ENCODE data around the gene LGR5. TPM values are rescaled to one million over a fixed set of nuclear protein-coding genes. Genes with fewer than 3 reads are reported as not detected.

Gene LGR5
- total RNA-seq, 1 experiment from 2014 or later: not detected

GRCh38 chr12:71605039-71605438, 165.4 kb downstream of the LGR5 start:
- H3K79me2 ChIP-seq (ENCODE audit: low read depth): no peaks in the 10 kb centered on the region
- H3F3A ChIP-seq (ENCODE audit: insufficient read depth, low read depth): peaks cover 4% of the 10 kb centered on the region; the same call in 1 of the 2 replicates
- no peaks in the 10 kb centered on the region for H4K20me1 ChIP-seq (ENCODE audit: insufficient read depth)
- H3K27me3 ChIP-seq (ENCODE audit: insufficient read depth, low read depth): no peaks in the 10 kb centered on the region
- H3K9me3 ChIP-seq (ENCODE audit: insufficient read depth, low read depth): no peaks in the 10 kb centered on the region
- TF ChIP-seq EZH2 (IDR thresholded peaks at IDR 0.05; ENCODE audit: low read depth) (no peak), CTCF (conservative IDR thresholded peaks at IDR 0.05) (no peak)
- no peak overlapping the region for H3K4me2 ChIP-seq
- no peak overlapping the region for H3K27ac ChIP-seq
- H3K36me3 ChIP-seq (ENCODE audit: low read depth): peaks cover 9% of the 10 kb centered on the region; the same call in 1 of the 2 replicates
- H2AFZ ChIP-seq: no peak overlapping the region
- ChIA-PET CTCF (no interaction called here), POLR2A (ENCODE audit: unreplicated experiment) (interaction anchor here (0.9 kb wide), 1 partner anchor 25 kb away, joined by 4 read pairs; no protein-coding TSS in a partner anchor)
- no TSS peak for BruUV-seq (replicated peaks)
- no peak for DNase-seq
- no peaks in the 10 kb centered on the region for H3K4me1 ChIP-seq (replicated peaks; ENCODE audit: insufficient read depth)
- H3K9me2 ChIP-seq (ENCODE audit: insufficient read depth): no peaks in the 10 kb centered on the region
- intact Hi-C loops (cut with micrococcal nuclease; ENCODE audit: unreplicated experiment): no loop called here
- H3K4me3 ChIP-seq: no peak overlapping the region

- no peak for TF ChIP-seq CTCF (conservative IDR thresholded peaks at IDR 0.05)
- TF ChIP-seq EZH2 (IDR thresholded peaks at IDR 0.05; ENCODE audit: low read depth): no peak
- H3K4me1 ChIP-seq (replicated peaks; ENCODE audit: insufficient read depth): no peaks in the 10 kb centered on the region
- POLR2A ChIA-PET (ENCODE audit: unreplicated experiment): no interaction called here
- H3K4me2 ChIP-seq: no peak overlapping the region
- DNase-seq: no peak
- no peaks in the 10 kb centered on the region for H3K9me2 ChIP-seq (ENCODE audit: insufficient read depth)
- no TSS peak for BruUV-seq (replicated peaks)
- H3K9me3 ChIP-seq (ENCODE audit: insufficient read depth, low read depth): no peaks in the 10 kb centered on the region
- no peak overlapping the region for H3K27ac ChIP-seq
- no peak overlapping the region for H3K4me3 ChIP-seq
- no peaks in the 10 kb centered on the region for H3K27me3 ChIP-seq (ENCODE audit: insufficient read depth, low read depth)
- H2AFZ ChIP-seq: no peak overlapping the region
- H3K36me3 ChIP-seq (ENCODE audit: low read depth): peaks cover 33% of the 10 kb centered on the region; the same call in 1 of the 2 replicates
- intact Hi-C loops (cut with micrococcal nuclease; ENCODE audit: unreplicated experiment): no loop called here
- H3K79me2 ChIP-seq (ENCODE audit: low read depth): no peaks in the 10 kb centered on the region
- CTCF ChIA-PET: no interaction called here
- peaks cover 4% of the 10 kb centered on the region; the same call in 1 of the 2 replicates for H3F3A ChIP-seq (ENCODE audit: insufficient read depth, low read depth)
- H4K20me1 ChIP-seq (ENCODE audit: insufficient read depth): no peaks in the 10 kb centered on the region
Observed at GRCh38 chr12:71607494-71608330, 168.1 kb downstream of the LGR5 start.

- no peak for TF ChIP-seq EZH2 (IDR thresholded peaks at IDR 0.05; ENCODE audit: low read depth)
- TF ChIP-seq CTCF (conservative IDR thresholded peaks at IDR 0.05): no peak
- Histone ChIP-seq H4K20me1 (ENCODE audit: insufficient read depth) (peaks cover 5% of the 10 kb centered on the region; the same call in 1 of the 2 replicates), H3K79me2 (ENCODE audit: low read depth) (no peaks in the 10 kb centered on the region), H3K4me1 (replicated peaks; ENCODE audit: insufficient read depth) (no peaks in the 10 kb centered on the region), H3K27ac (no peak overlapping the region), H3K9me2 (ENCODE audit: insufficient read depth) (no peaks in the 10 kb centered on the region), H3K27me3 (ENCODE audit: insufficient read depth, low read depth) (no peaks in the 10 kb centered on the region), H3K9me3 (ENCODE audit: insufficient read depth, low read depth) (no peaks in the 10 kb centered on the region), H2AFZ (no peak overlapping the region), H3K36me3 (ENCODE audit: low read depth) (peaks cover 47% of the 10 kb centered on the region), H3K4me2 (no peak overlapping the region), H3F3A (ENCODE audit: insufficient read depth, low read depth) (no peaks in the 10 kb centered on the region; the same call in none of the 2 replicates), H3K4me3 (no peak overlapping the region)
- no TSS peak for BruUV-seq (replicated peaks)
- DNase-seq: no peak
- intact Hi-C loops (cut with micrococcal nuclease; ENCODE audit: unreplicated experiment): no loop called here
- CTCF ChIA-PET: no interaction called here
- POLR2A ChIA-PET (ENCODE audit: unreplicated experiment): no interaction called here
Observed at GRCh38 chr12:71610031-71610795, 170.6 kb downstream of the LGR5 start.
